MM.1S (cell line): ENCODE measurements around the gene SORCS2.

Experiments
- CTCF ChIP-seq: fragments of 300-600 bp; sonication (generic); IDR thresholded peaks from 2 replicates; pipeline ENCODE4 v1.5.1; 2016; ENCODE audit warnings: antibody characterized with exemption, low read length, mixed read lengths
- EZH2 ChIP-seq: fragments of 300-600 bp; sonication (generic); optimal IDR thresholded peaks from 2 replicates; pipeline ENCODE3; 2017; ENCODE audit warnings: low read depth, mild to moderate bottlenecking, antibody characterized with exemption, low read length, mixed read lengths

- TF ChIP-seq CTCF (no peak), EZH2 (no peak)
Measured at GRCh38 chr4:7581477-7581876, 389.1 kb downstream of the SORCS2 start.
